ENCODE data around the gene TNFSF9. TPM values are rescaled to one million over a fixed set of nuclear protein-coding genes. Genes with fewer than 3 reads are reported as not detected.

TNFSF9 gene
- total RNA-seq, 4 donors from 2014 or later, result 1.0 to 2.9 (median 1.7) TPM

- H3K27ac ChIP-seq, result no peak overlapping the region
- peaks cover 4% of the 10 kb centered on the region for H3K9me3 ChIP-seq
- H3K27me3 ChIP-seq, result peaks cover 10% of the 10 kb centered on the region
- H3K4me3 ChIP-seq, result no peak overlapping the region
- H3K36me3 ChIP-seq, result no peaks in the 10 kb centered on the region
- peaks cover 10% of the 10 kb centered on the region for H3K4me1 ChIP-seq
- no peak for DNase-seq (ENCODE audit: low spot score in 2 of 2)
- TF ChIP-seq EP300 (IDR thresholded peaks at IDR 0.05) (no peak), CTCF (IDR thresholded peaks at IDR 0.05) (no peak), POLR2A (IDR thresholded peaks at IDR 0.05) (no peak), POLR2AphosphoS5 (IDR thresholded peaks at IDR 0.05) (no peak)
- 91% methylated on average over 13 of the region's 19 CpGs for WGBS
Observed at GRCh38 chr19:6495947-6496346, 34.9 kb upstream of the TNFSF9 start.

GRCh38 chr19:6498294-6499036 is 32.4 kb upstream of the TNFSF9 start:
- WGBS, result 52% methylated on average over 7 of the region's 7 CpGs
- H3K27ac ChIP-seq, result no peak overlapping the region
- H3K4me3 ChIP-seq, result no peak overlapping the region
- peaks cover 24% of the 10 kb centered on the region for H3K4me1 ChIP-seq
- DNase-seq (ENCODE audit: low spot score in 2 of 2), result no peak
- no peaks in the 10 kb centered on the region for H3K36me3 ChIP-seq
- peaks cover 35% of the 10 kb centered on the region for H3K27me3 ChIP-seq
- H3K9me3 ChIP-seq, result no peaks in the 10 kb centered on the region
- TF ChIP-seq POLR2AphosphoS5 (IDR thresholded peaks at IDR 0.05) (no peak), CTCF (IDR thresholded peaks at IDR 0.05) (no peak), POLR2A (IDR thresholded peaks at IDR 0.05) (no peak), EP300 (IDR thresholded peaks at IDR 0.05) (no peak)

- Histone ChIP-seq H3K27ac (no peak overlapping the region), H3K4me1 (peaks cover 24% of the 10 kb centered on the region), H3K9me3 (no peaks in the 10 kb centered on the region), H3K4me3 (no peak overlapping the region), H3K36me3 (no peaks in the 10 kb centered on the region), H3K27me3 (peaks cover 42% of the 10 kb centered on the region)
- TF ChIP-seq POLR2AphosphoS5 (IDR thresholded peaks at IDR 0.05), result no peak
- no peak for TF ChIP-seq EP300 (IDR thresholded peaks at IDR 0.05)
- no peak for TF ChIP-seq POLR2A (IDR thresholded peaks at IDR 0.05)
- TF ChIP-seq CTCF (IDR thresholded peaks at IDR 0.05), result no peak
- 55% methylated on average over 16 of the region's 17 CpGs for WGBS
- DNase-seq (ENCODE audit: low spot score in 2 of 2), result no peak
Observed at GRCh38 chr19:6499052-6499790, 31.6 kb upstream of the TNFSF9 start.

- Histone ChIP-seq H3K4me1 (peaks cover 24% of the 10 kb centered on the region), H3K27ac (no peak overlapping the region), H3K4me3 (peak overlapping the region; percentile 48), H3K9me3 (no peaks in the 10 kb centered on the region), H3K36me3 (no peaks in the 10 kb centered on the region), H3K27me3 (peaks cover 45% of the 10 kb centered on the region)
- 68% methylated on average over 20 of the region's 24 CpGs for WGBS
- no peak for DNase-seq (ENCODE audit: low spot score in 2 of 2)
- TF ChIP-seq POLR2AphosphoS5 (IDR thresholded peaks at IDR 0.05) (no peak), EP300 (IDR thresholded peaks at IDR 0.05) (no peak), POLR2A (IDR thresholded peaks at IDR 0.05) (no peak), CTCF (IDR thresholded peaks at IDR 0.05) (no peak)
Observed at GRCh38 chr19:6500837-6501739, 29.7 kb upstream of the TNFSF9 start.
